ENCODE data around the gene ERMARD. TPM values are rescaled to one million over a fixed set of nuclear protein-coding genes. Genes with fewer than 3 reads are reported as not detected.
"Not testable (repeated sequence)": the region's sequence is repeated elsewhere in the genome, so short reads cannot be mapped to it uniquely, and the experiment has no call there.

Gene ERMARD
- total RNA-seq, 1 donor from 2014 or later, result 32.5 TPM

DNA sequence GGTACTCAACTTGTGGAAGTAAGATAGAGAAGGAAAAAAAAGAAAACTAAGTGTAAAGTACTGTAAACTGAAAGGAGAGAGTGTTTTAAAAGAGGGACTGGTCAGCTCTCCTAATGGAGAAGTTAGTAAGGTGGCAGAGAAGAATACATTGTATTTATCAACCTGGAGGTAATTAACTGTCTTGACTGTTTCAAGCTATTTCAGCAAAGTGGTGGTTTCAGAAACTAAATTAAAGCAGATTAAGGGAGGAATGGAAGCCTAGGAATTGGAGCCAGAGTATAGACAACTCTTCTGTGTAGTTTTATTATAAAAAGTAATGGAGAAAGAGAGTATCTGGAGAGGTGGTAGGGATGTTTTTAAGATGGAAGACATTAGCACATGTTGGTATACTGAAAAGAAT lies 24.5 kb upstream of the ERMARD start:
- intact Hi-C loops (cut with DNase I), result no loop called here
- DNase-seq (ENCODE audit: low spot score) (no peak), ATAC-seq (no peak)

DNA sequence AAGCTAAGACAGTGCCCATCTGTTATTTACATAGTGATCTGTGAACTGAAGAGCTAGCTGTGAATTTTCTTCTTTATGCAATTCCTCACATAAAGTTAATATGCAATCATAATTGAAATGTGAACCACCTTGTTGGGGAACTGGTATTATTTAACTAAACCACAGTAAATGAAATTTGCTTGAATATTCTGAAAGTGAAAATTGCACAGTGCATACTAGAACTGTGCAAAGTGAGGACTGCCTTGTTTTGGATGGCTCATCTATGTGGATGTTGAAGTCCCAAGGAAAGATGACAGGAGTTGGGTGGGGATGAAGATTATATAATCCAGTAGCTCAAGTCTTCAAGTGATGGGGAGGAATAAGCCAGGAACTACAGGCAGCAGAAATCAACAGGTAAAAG lies 21.5 kb upstream of the ERMARD start:
- DNase-seq (ENCODE audit: low spot score) (no peak), ATAC-seq (no peak)
- intact Hi-C loops (cut with DNase I), result no loop called here

DNA sequence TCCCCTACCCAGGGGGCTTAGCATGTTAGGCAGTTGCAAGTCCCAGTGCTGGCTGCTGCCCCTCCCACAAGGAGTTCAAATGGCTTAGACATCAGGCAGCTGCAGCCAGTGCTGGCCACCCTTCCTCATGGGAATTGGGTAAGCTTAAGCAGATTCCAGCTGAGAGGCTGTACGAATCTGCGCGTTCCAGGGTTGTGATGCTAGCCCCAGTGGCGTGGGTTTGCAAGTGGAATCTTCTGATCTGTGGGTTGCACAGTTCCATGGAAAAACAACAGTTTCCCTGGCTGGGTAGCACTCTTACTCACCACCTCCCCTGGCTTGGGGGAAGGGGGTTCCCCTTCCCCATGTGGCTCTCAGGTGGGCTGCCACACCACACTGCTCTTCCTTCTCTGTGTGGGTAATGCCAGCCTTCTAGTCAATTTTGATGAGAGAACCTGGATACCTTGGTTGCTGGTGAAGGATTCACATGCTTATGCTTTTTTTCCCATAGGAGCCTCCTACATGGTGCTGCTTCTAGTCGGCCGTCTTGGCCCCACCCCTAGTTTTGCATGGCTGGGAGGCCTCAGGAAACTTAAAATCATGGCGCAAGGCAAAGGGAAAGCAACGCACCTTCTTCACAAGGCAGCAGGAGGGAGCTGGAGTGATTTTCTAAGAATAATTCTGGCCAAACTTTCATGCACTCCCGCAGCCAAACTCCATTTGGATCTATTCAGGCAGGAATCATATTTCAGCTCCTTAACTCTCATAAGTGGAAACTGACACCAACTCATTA lies 13.0 kb upstream of the ERMARD start:
- intact Hi-C loops (cut with DNase I), result no loop called here
- ATAC-seq (peak; percentile 32), DNase-seq (ENCODE audit: low spot score) (no peak)

DNA sequence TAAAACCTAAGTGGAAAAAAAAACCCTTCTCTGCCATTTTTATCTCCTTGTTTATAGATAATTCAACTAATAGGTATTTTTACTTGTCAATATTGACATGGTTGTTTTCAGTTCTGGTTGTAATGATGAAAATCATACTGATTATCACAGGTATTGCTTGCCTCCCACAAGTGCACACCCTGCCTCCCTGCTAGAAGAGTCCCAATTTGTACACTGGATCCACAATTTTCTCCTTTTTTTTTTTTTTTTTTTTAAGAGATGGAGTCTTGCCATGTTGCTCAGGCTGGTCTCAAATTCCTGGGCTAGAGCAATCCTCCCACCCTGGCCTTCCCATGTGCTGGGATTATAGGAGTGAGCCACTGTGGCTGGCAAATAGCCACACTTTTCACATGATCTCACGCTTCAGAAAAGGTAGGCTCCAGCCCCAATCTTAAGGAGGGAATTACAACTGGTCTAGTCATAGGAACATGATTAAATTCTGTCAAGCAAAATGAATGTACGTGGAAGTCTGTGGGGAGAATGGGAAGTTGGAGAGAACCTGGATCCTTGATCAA lies 12.4 kb upstream of the ERMARD start:
- intact Hi-C loops (cut with DNase I), result no loop called here
- DNase-seq (ENCODE audit: low spot score) (no peak), ATAC-seq (no peak)

DNA sequence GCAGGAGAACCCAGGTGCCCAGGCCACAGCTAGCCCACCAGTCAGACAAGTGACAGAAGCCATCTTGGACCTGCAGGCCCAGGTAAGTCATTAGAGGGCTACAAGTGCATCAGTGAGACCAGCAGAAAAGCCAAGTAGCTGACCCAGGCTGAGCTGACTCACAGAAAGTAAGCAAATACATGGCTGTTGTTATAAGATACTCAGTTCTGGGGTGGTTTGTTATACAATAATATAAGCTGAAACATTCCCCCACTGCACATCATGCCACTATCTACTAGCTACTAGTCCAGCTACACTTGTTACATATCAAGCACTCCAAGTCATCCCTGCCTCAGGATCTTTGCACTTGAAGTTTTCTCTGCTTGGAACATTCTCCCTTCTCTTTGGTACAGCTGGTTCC lies 10.1 kb upstream of the ERMARD start:
- DNase-seq (ENCODE audit: low spot score) (no peak), ATAC-seq (no peak)
- intact Hi-C loops (cut with DNase I), result no loop called here

DNA sequence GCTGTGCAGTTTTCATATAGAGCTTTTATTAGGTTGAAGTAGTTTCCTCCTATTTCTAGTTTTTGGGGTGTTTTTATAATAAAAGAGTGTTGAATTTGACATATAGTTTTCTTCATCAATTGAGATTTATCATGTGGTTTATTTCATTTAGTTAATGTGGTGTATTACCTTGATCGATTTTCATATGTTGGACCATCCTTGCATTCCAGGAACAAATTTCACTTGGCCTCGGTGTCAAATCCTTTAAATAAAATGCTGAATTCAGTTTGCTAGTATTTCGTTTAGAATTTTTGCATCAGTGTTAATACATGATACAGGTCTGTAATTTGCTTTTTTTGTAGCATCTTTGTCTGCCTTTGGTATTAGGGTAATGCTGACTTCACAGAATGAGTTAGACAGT lies 6.0 kb upstream of the ERMARD start:
- intact Hi-C loops (cut with DNase I), result no loop called here
- DNase-seq (ENCODE audit: low spot score) (no peak), ATAC-seq (no peak)

DNA sequence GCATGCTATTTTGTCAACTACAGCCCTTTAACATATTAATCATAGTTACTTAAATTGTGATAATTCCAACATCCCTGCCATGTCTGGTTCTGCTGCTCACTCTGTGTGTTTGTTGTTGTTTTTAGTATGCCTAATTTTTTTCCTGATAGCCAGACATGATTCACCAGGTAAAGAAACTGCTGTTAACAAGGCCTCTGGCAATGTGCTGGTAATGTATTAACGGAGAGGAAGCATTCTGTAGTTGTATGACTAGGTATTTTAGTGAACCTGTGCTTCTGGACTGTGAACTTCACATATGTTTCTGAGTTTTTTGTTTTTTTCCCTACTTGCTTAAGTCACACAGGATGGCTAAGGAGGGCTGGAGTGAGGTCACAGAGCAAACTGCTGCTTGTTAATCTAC lies 4.9 kb upstream of the ERMARD start:
- intact Hi-C loops (cut with DNase I), result no loop called here
- ATAC-seq (no peak), DNase-seq (ENCODE audit: low spot score) (no peak)

DNA sequence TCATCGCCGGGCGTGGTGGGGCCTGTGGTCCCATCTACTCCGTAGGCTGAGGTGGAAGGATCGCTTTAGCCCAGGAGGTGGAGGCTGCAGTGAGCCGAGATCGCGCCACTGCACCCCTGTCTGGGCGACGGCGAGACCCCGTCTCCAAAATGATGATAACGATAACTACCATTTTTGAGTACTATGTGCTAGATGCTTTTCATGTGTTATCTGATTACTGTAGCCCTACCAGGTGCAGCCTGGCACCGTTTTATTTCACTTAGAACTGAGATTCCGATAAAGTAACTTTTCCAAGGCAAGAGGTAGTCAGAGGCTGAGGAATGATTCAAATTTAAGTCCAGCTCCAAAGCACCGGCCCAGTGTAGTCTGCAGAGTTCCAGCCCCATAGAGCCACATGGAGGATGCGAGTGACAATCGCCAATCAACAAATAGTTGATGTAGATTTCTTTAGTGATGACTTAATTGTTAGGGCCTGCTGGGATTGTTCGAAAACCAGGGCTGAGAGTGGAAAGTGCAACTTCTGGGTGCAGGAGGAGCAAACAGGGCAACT lies 727 bp downstream of the ERMARD start:
- no peak for DNase-seq (ENCODE audit: low spot score)
- no peak for ATAC-seq
- intact Hi-C loops (cut with DNase I), result no loop called here

DNA sequence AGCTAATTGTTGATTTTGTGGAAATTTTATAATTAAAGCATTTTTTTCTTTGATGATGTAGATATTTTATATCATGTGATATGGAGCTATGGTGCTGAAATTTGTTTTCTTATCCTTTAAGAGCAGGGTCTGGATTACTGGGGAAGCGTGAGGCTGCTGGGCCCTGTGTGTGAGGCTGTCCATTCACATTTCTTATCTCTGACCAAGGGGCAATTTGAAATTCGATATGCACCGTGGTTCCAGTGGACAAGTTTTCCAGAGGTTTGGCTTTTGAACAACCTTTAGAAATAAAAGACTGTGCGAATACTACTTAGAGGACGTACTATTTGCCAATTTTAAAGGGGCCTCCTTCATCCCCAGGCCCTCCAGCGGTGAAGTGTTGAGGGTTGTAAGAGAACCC lies 3.7 kb downstream of the ERMARD start:
- DNase-seq (ENCODE audit: low spot score), result no peak
- no peak for ATAC-seq
- intact Hi-C loops (cut with DNase I), result no loop called here

DNA sequence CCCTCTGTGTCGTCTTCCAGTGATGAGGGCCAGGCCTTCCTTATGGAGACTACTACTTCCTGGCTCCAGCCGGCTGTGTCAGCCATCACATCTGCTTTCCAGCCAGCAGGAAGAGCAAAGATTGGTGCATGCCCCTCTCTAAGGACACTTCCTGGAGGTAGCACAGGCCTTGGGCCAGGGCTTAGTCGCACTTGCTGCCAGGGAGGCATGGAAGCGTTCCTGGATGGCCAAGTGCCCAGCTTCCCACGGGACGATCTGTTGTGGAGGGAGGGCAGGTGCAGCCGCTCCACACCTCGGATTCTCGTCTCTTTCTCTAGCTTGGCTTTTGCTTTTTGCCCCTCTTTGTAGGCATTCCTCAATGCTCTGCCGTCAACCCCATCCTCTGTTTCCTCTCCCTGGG lies 11.9 kb downstream of the ERMARD start:
- intact Hi-C loops (cut with DNase I), result no loop called here
- no peak for DNase-seq (ENCODE audit: low spot score)
- ATAC-seq, result no peak

DNA sequence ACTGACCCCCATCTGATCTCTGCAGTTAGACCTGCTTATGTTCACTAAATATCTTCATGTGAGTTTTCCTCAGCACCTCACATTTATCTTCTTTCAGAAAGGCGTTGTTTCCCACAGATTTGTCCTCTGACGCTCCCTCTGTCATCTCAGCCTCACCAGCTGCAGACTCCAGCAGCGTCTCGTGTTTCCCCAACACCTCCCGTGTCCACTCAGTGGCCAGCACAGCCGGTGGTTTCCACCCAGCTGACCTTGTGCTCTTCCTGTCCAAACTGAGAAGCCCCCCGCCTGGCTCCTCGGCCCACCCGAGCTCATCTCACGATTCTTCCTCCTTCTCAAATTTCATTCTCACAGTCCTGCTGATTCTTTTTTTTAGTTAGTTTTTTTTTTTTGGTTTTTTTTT lies 12.5 kb downstream of the ERMARD start:
- ATAC-seq (no peak), DNase-seq (ENCODE audit: low spot score) (no peak)
- intact Hi-C loops (cut with DNase I), result no loop called here

DNA sequence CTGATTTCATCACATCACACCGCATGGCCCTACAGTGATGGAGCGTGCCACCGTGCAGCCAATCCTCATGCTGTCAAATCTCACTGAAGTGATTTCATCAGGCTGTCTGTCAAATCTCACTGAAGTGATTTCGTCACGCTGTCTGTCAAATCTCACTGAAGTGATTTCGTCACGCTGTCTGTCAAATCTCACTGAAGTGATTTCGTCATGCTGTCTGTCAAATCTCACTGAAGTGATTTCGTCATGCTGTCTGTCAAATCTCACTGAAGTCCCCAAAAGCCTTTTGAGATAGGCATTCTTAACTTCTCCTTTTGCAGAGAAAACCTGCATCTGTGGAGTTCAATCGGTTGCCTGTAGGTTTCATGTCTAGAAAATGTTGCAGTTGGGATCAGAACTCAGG lies 14.4 kb downstream of the ERMARD start:
- intact Hi-C loops (cut with DNase I); ATAC-seq; DNase-seq (ENCODE audit: low spot score): not testable (repeated sequence)

DNA sequence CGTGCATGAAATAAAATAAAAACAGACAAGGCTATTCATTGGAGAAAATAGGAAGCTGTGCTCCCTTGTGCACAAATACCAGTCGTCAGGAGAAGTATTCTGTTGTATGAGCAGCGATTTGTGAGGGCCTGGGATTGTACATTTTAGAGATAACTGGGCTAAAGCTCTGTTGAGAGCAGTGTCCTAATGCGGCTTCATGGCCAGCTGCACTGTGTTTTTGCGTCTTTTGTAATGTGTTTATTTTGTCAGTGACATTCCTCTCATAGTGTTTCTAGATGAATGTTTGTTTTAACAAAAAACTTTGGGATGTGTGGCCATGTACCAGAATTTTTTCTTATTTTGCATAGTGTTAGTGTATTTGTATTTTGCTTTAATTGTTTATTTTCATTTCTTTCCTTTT lies 14.8 kb downstream of the ERMARD start:
- no peak for DNase-seq (ENCODE audit: low spot score)
- ATAC-seq, result no peak
- intact Hi-C loops (cut with DNase I), result no loop called here

DNA sequence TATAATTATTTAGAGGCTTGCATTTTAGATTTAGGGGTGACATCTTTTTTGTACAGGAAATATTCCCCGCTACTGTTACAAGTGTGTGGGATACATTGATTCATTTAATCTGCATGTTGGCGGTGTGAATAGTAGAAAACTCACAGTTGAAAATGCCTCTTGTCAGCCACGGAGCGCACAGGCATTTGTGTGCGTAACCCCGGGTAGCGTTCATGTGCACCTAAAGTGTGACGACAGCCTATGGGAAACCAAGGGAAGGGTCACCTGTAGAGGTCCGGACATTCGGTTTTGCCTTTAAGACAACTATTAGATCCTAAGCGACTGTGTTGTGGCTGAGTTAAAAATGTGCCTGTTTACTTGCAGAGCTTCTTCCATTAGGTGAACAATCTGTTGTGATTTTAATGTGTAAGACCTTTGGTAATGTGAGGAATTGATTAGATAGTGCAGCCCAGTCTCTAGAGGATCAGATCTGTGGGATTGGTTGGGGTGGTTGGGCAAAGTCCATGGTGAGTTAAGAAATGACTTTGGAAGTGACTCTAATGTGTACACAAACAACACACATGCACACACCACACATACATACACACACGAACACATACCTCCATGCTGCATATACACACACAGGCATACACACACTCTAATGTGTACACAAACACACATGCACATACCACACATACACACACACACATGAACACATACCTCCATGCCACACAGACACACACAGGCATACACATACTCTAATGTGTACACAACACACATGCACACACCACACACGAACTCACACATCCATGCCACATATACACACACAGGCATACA lies 15.7 kb downstream of the ERMARD start:
- DNase-seq (ENCODE audit: low spot score) (no peak), ATAC-seq (no peak)
- intact Hi-C loops (cut with DNase I), result no loop called here

DNA sequence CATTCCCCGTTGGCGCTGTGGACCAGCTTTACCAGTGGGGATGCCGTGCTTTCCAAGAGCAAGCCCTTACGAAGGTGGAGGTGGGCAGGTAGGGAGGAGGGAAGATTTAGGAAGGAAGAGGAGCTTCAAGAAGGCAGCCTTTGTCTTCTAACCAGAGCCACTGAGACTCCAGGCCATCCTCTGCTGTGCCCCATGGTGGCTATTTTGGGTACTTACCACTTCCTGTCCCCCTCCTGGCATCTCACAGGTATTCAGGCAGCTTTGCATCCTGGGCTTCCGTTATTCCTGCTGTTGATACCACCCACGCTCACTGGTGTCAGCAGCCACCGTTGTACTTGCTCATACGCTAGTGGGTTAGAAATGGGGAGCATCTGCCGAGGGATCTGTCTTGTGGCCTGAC lies 22.9 kb downstream of the ERMARD start:
- no peak for ATAC-seq
- intact Hi-C loops (cut with DNase I), result no loop called here
- DNase-seq (ENCODE audit: low spot score), result no peak

DNA sequence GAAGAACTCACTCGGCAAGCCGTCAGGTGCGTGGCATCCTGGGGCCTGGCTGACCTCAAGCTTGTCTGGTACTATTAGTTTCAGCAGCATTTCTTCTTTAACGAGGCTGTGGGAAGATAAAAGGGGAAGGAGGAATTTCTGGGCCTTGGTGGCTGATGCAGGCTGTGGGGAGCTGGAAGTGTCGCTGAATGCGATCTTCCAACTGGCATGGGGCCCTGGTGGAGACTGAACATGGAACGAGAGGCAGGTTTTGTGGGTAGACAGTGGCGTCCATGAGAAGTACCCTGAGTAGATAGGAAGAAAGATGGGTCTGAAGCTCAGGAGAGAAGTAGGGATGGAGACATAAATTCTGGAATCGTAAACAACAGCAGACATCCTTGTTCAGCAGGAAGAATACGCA lies 23.9 kb downstream of the ERMARD start:
- ATAC-seq, result no peak
- no peak for DNase-seq (ENCODE audit: low spot score)
- intact Hi-C loops (cut with DNase I), result no loop called here

DNA sequence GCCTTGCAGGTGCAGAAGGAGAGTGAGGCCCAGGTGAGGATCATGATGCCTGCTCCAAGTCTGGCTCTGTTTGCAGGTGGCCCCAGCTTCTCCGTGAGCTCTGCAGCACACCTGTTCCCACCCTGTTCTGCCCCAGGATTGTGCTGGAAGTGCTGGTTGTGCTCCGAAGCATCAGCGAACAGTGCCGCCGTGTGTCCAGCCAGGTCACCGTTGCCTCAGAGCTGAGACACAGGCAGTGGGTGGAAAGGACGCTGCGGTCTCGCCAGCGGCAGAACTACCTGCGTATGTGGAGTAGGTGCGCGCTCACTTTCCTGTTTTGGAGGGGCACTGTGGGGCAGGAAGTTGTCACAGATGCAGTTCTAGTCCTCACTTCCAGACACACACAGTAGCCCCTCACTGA lies 25.0 kb downstream of the ERMARD start:
- ATAC-seq (no peak), DNase-seq (ENCODE audit: low spot score) (no peak)
- intact Hi-C loops (cut with DNase I), result no loop called here

DNA sequence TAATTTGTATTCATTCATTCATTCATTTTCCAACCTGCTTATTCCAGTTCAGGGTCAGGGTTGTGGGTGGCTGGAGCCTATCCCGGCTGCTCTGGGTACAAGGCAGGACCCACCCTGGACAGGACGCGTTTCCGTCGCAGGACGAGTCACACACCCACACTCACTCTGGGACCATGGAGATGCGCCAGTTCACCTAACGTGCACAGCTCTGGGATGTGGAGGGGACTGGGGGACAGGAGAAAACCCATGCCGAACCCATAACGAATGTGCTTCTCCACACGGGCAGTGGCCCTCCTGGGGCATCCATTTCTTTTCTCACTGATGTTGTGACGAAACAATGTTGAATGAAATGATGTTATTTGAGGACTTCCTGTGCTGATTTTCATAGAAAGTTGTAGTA lies 26.5 kb downstream of the ERMARD start:
- no peak for ATAC-seq
- intact Hi-C loops (cut with DNase I), result no loop called here
- no peak for DNase-seq (ENCODE audit: low spot score)

DNA sequence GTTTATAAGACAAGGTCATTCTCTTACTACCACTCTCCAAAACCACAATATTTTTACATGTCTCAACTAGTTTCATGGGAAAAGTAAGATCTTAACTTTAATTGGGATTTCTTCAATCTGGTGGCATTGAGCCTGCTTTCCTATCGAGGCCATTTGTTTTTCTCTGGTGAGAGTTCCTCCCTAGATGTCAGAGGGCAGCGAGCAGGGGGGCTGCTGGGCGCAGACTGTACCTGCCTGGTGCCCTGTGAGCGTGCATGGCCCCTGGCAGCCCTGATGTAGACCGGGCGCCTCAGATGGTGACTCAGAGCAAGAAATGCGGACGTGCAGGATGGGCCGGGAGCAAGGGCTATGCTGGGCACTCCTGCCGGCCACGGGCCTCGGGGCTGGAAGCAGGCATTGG lies 27.2 kb downstream of the ERMARD start:
- ATAC-seq (no peak), DNase-seq (ENCODE audit: low spot score) (no peak)
- intact Hi-C loops (cut with DNase I), result no loop called here
